Brain microvascular endothelial cell (primary cell): ENCODE data around the gene SLC15A1.
A peak's percentile ranks its signal among the peaks of the same experiment; 100 is the strongest.
"Not testable (repeated sequence)": the region's sequence is repeated elsewhere in the genome, so short reads cannot be mapped to it uniquely, and the experiment has no call there.

Experiments
- DNase-seq: peaks from one replicate; pipeline ENCODE4 v3.0.0-alpha.2; 2020
- H3K27ac ChIP-seq: fragments of 250-450 bp; sonication (Bioruptor Pico); 2 replicates; pipeline ENCODE4 v1.5.1; 2020; ENCODE audit warnings: mild to moderate bottlenecking, moderate library complexity
- H3K27me3 ChIP-seq: fragments of 250-450 bp; sonication (Bioruptor Pico); replicated peaks from 2 replicates; pipeline ENCODE4 v1.5.1; 2020; ENCODE audit warnings: mild to moderate bottlenecking
- H3K36me3 ChIP-seq: fragments of 250-450 bp; sonication (Bioruptor Pico); replicated peaks from 2 replicates; pipeline ENCODE4 v1.5.1; 2020; ENCODE audit warnings: mild to moderate bottlenecking
- H3K4me3 ChIP-seq: 2 replicates; pipeline ENCODE4 v1.5.1; 2011; ENCODE audit warnings: low read depth, mild to moderate bottlenecking, control low read depth, low read length, moderate library complexity
- in situ Hi-C: cut with HindIII; loops from 2 replicates; pipeline ENCODE4 v1.10.0; 2017; ENCODE audit warnings: low sequenced_read_pairs, low pct_ligation_motif_present
- TF ChIP-seq, protein P1 (sequence below): IDR thresholded peaks from 2 replicates; pipeline ENCODE4 v1.5.1; 2011; ENCODE audit warnings: low read depth, mild to moderate bottlenecking, moderate library complexity, low read length, control low read depth, inconsistent platforms; ENCODE audit errors: missing control alignments

SLC15A1 gene

DNA sequence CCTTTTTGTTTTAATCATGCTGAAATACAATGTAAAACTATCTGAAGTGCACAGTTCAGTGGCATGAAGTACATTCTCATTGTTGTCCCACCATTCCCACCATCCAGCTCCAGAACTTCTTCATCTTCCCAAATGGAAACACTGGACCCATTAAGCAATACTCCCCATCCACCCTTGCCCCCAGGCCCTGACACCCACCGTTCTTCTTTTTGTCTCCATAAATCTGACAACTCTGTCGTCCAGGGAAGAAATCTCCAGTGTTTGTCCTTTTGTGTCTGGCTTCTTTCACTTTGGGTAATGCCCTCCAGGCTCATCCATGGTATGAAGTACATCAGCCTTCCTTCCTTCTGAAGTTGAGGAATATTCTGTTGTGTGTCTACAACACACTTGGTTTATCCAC is 2.6 kb upstream of the SLC15A1 start:
- H3K4me3 ChIP-seq = no peak overlapping the region
- in situ Hi-C loops = no loop called here
- H3K36me3 ChIP-seq = no peaks in the 10 kb centered on the region
- TF ChIP-seq, protein P1, sequence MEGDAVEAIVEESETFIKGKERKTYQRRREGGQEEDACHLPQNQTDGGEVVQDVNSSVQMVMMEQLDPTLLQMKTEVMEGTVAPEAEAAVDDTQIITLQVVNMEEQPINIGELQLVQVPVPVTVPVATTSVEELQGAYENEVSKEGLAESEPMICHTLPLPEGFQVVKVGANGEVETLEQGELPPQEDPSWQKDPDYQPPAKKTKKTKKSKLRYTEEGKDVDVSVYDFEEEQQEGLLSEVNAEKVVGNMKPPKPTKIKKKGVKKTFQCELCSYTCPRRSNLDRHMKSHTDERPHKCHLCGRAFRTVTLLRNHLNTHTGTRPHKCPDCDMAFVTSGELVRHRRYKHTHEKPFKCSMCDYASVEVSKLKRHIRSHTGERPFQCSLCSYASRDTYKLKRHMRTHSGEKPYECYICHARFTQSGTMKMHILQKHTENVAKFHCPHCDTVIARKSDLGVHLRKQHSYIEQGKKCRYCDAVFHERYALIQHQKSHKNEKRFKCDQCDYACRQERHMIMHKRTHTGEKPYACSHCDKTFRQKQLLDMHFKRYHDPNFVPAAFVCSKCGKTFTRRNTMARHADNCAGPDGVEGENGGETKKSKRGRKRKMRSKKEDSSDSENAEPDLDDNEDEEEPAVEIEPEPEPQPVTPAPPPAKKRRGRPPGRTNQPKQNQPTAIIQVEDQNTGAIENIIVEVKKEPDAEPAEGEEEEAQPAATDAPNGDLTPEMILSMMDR = no peak
- no peak overlapping the region for H3K27ac ChIP-seq
- no peak for DNase-seq
- peaks cover 10% of the 10 kb centered on the region for H3K27me3 ChIP-seq

DNA sequence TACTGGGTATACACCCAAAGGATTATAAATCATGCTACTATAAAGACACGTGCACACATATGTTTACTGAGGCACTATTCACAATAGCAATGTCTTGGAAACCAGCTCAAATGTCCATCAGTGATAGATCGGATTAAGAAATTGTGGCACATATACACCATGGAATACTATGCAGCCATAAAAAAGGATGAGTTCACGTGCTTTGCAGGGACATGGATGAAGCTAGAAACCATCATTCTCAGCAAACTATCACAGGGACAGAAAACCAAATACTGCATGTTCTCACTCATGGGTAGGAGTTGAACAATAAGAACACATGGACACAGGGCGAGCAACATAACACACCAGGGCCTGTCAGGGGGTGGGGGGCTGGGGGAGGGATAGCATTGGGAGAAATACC is 2.0 kb upstream of the SLC15A1 start:
- H3K27ac ChIP-seq, H3K4me3 ChIP-seq, DNase-seq, in situ Hi-C loops, H3K36me3 ChIP-seq: not testable (repeated sequence)
- H3K27me3 ChIP-seq = peaks cover 10% of the 10 kb centered on the region

DNA sequence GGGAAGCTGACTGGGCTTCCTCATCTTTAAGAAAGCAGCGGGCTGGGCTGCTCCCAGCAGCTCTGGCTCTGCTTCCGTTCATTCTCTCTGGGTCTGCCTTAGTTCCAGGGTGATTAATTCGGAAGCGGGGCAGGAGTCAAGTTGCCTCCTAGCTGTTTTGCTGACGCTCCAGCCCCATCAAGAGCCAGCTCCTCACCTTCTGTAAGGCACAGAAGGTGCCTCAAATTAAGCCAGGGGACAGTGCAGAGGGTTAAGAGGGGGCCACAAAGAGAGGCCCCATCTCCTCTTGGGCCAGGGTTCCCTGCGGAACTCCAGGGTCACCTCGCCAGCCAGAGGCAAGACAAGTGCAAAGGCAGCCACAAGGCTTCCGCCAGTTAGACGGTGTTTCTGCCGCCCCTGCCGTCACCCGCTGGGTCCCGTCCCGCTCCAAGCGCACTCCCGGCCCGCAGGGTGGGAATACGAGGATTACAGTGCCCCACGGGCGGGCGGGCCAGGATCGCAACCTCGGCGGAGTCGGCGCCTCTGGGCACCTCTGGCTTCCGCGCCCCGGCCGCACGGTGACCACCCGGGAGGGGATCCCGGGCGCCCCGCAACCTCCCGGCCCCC is 508 bp downstream of the SLC15A1 start:
- TF ChIP-seq, protein P1 = no peak
- peaks cover 10% of the 10 kb centered on the region for H3K27me3 ChIP-seq

DNA sequence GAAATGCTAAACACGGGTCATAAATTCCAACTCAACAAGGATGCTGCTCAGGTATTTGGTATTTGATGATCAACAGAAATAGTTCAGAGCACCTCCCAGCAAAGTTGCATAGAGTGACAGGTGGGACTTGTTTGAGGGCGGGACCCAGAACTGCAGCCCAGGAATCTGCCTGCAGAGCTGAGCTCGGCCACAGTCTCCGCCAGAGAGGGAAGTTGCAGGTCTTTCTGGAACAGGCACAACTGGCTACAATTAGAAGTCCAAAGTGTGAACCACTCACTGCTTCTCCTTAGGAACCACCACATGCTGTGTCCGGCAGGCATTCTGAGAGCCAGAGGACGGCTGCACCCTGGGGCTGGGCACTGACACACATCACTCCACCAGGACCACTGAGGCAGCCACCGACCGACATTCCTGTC is 1.1 kb downstream of the SLC15A1 start:
- TF ChIP-seq, protein P1 = no peak
- Histone ChIP-seq H3K4me3 (no peak overlapping the region), H3K36me3 (no peaks in the 10 kb centered on the region), H3K27me3 (peaks cover 10% of the 10 kb centered on the region), H3K27ac (no peak overlapping the region)
- in situ Hi-C loops = no loop called here
- DNase-seq = no peak

More for the DNA sequence above, 508 bp downstream of the SLC15A1 start:
- no peak overlapping the region for H3K27ac ChIP-seq
- DNase-seq = no peak
- H3K36me3 ChIP-seq = no peaks in the 10 kb centered on the region
- peak overlapping the region; percentile 34 for H3K4me3 ChIP-seq
- in situ Hi-C loops = no loop called here

DNA sequence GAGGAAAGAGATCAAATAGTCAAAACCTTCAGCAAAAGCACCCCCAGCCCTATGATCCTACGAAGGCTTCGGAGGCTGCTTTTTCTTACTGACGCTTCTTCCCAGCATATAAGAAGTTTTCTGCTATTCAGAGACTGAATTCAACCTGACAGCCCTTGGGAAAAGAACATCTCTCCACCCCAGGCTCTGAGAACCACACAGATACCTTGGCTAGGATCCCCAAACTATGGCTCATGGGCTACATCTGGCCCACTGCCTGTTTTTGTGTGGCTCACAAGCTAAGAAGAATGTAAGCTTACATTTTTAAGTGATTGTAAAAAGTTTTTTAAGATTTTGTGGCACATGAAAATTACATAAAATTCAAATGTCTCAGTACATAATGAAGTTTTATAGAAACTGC is 3.0 kb downstream of the SLC15A1 start:
- TF ChIP-seq, protein P1 = no peak
- in situ Hi-C loops = no loop called here
- Histone ChIP-seq H3K36me3 (no peaks in the 10 kb centered on the region), H3K4me3 (no peak overlapping the region), H3K27ac (no peak overlapping the region), H3K27me3 (peaks cover 10% of the 10 kb centered on the region)
- DNase-seq = no peak

DNA sequence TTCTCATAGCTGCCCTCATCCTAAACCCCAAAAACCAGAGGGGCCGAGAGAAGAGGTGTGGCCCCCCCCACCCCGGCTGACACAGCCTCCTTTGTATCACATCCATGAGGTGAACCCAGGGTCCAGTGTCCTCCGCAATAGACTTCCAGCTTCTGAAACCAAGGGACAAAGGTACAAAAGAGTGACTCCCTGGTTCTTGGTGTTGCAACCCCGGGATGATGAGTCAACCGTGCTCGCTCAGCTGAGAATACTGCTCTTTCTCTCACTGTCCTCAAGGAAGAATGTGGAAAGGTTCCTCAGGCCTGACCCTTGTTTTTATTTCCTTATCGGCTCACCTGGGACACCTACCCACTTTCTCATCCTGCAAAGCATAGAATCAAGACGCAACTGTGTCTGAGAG is 5.5 kb downstream of the SLC15A1 start:
- H3K27me3 ChIP-seq = peaks cover 2% of the 10 kb centered on the region
- in situ Hi-C loops = no loop called here
- H3K4me3 ChIP-seq = no peak overlapping the region
- TF ChIP-seq, protein P1 = no peak
- no peaks in the 10 kb centered on the region for H3K36me3 ChIP-seq
- no peak overlapping the region for H3K27ac ChIP-seq
- DNase-seq = peak; percentile 14
